WTC11 (cell line): ENCODE results near the gene OPCML. TPM values are rescaled to one million over a fixed set of nuclear protein-coding genes. Genes with fewer than 3 reads are reported as not detected.

Experiments
- ATAC-seq: fragments of 200-7000 bp; cut with Tn5 transposase; 2 replicates; pipeline ENCODE4 v1.10.0; 2021; ENCODE audit warnings: mild to moderate bottlenecking, moderate library complexity
- CTCF ChIA-PET: fragments of 300-600 bp; sonication (Branson Sonifier 250); formaldehyde crosslinking; loops from one replicate; lab custom pipeline; 2021; ENCODE audit warnings: antibody characterized with exemption; lab: Charles Lee
- POLR2A ChIA-PET: fragments of 350-600 bp; sonication (Branson Sonifier 250); formaldehyde crosslinking; loops from one replicate; lab custom pipeline; 2021; ENCODE audit warnings: antibody characterized with exemption; lab: Charles Lee
- DNase-seq: peaks from one replicate; pipeline ENCODE4 v3.0.0; 2021; ENCODE audit warnings: low spot score
- H3K27ac Mint-ChIP-seq: 2 replicates; pipeline ENCODE4 v1.8.0; 2021; ENCODE audit warnings: mixed read lengths
- H3K27me3 Mint-ChIP-seq: 2 replicates; pipeline ENCODE4 v1.8.0; 2021; ENCODE audit warnings: low read depth, mild to moderate bottlenecking, moderate library complexity, mixed read lengths
- H3K36me3 Mint-ChIP-seq: 2 replicates; pipeline ENCODE4 v1.8.0; 2021; ENCODE audit warnings: mixed read lengths
- H3K4me1 Mint-ChIP-seq: 2 replicates; pipeline ENCODE4 v1.8.0; 2022; ENCODE audit warnings: mixed read lengths
- H3K4me3 Mint-ChIP-seq: 2 replicates; pipeline ENCODE4 v1.8.0; 2021; ENCODE audit warnings: mild to moderate bottlenecking, moderate library complexity, mixed read lengths
- H3K9me3 Mint-ChIP-seq: 2 replicates; pipeline ENCODE4 v1.8.0; 2021; ENCODE audit warnings: mixed read lengths
- ATF1 ChIP-seq: sonication (generic); formaldehyde crosslinking; IDR thresholded peaks from 2 replicates; pipeline ENCODE4 v1.8.1; 2023; ENCODE audit warnings: mild to moderate bottlenecking, moderate library complexity, missing genetic modification reagents
- CBFB ChIP-seq: sonication (generic); formaldehyde crosslinking; IDR thresholded peaks from 2 replicates; pipeline ENCODE4 v1.8.1; 2022; ENCODE audit warnings: mild to moderate bottlenecking, low read depth, missing genetic modification reagents
- ELF4 ChIP-seq: sonication (generic); formaldehyde crosslinking; IDR thresholded peaks from 2 replicates; pipeline ENCODE4 v1.8.1; 2022; ENCODE audit warnings: low read depth, mild to moderate bottlenecking, moderate library complexity, missing genetic modification reagents
- FOXK1 ChIP-seq: sonication (generic); formaldehyde crosslinking; IDR thresholded peaks from 2 replicates; pipeline ENCODE4 v1.8.0; 2022; ENCODE audit warnings: mild to moderate bottlenecking, moderate library complexity, missing genetic modification reagents
- NFATC4 ChIP-seq: fragments of 250-450 bp; sonication (Bioruptor Pico); IDR thresholded peaks from 2 replicates; pipeline ENCODE4 v1.9.0; 2021; ENCODE audit warnings: mild to moderate bottlenecking
- NR2C2 ChIP-seq: sonication (generic); formaldehyde crosslinking; IDR thresholded peaks from 2 replicates; pipeline ENCODE4 v1.8.0; 2022; ENCODE audit warnings: mild to moderate bottlenecking, missing genetic modification reagents
- NR3C1 ChIP-seq: sonication (generic); formaldehyde crosslinking; conservative IDR thresholded peaks from 2 replicates; pipeline ENCODE4 v1.8.1; 2023; ENCODE audit warnings: low read depth, mild to moderate bottlenecking, missing genetic modification reagents
- RORB ChIP-seq: fragments of 250-450 bp; sonication (Bioruptor Pico); IDR thresholded peaks from 2 replicates; pipeline ENCODE4 v1.9.0; 2021; ENCODE audit warnings: mild to moderate bottlenecking
- SMAD3 ChIP-seq: sonication (generic); formaldehyde crosslinking; IDR thresholded peaks from 2 replicates; pipeline ENCODE4 v1.8.0; 2022; ENCODE audit warnings: missing genetic modification reagents, mild to moderate bottlenecking, borderline replicate concordance
- SMAD4 ChIP-seq: sonication (generic); formaldehyde crosslinking; IDR thresholded peaks from 2 replicates; pipeline ENCODE4 v1.8.0; 2022; ENCODE audit warnings: mild to moderate bottlenecking, missing genetic modification reagents
- TEAD1 ChIP-seq: sonication (generic); formaldehyde crosslinking; IDR thresholded peaks from 2 replicates; pipeline ENCODE4 v1.8.0; 2022; ENCODE audit warnings: mild to moderate bottlenecking, missing genetic modification reagents
- TP53 ChIP-seq: sonication (generic); formaldehyde crosslinking; IDR thresholded peaks from 2 replicates; pipeline ENCODE4 v1.8.1; 2023; ENCODE audit warnings: mild to moderate bottlenecking, missing genetic modification reagents
- ZNF263 ChIP-seq: sonication (generic); formaldehyde crosslinking; IDR thresholded peaks from 2 replicates; pipeline ENCODE4 v1.8.1; 2022; ENCODE audit warnings: low read depth, mild to moderate bottlenecking, moderate library complexity, missing genetic modification reagents
- ZNF396 ChIP-seq: fragments of 250-450 bp; sonication (Bioruptor Pico); IDR thresholded peaks from 2 replicates; pipeline ENCODE4 v1.8.0; 2021; ENCODE audit warnings: mild to moderate bottlenecking, moderate library complexity, borderline replicate concordance
- total RNA-seq: library from RNA; stranded (reverse); gene quantifications from 3 replicates; pipeline ENCODE4 v1.2.3, GENCODE V29; 2021
- TF ChIP-seq, protein P1 (sequence below): sonication (generic); formaldehyde crosslinking; IDR thresholded peaks from 2 replicates; pipeline ENCODE4 v1.8.0; 2023; ENCODE audit warnings: missing genetic modification reagents, mild to moderate bottlenecking, borderline replicate concordance
- TF ChIP-seq, protein P2 (sequence below): sonication (generic); formaldehyde crosslinking; IDR thresholded peaks from 2 replicates; pipeline ENCODE4 v1.8.1; 2023; ENCODE audit warnings: mild to moderate bottlenecking, missing genetic modification reagents
- TF ChIP-seq, protein P3 (sequence below): sonication (generic); formaldehyde crosslinking; IDR thresholded peaks from 2 replicates; pipeline ENCODE4 v1.8.0; 2023; ENCODE audit warnings: missing genetic modification reagents
- TF ChIP-seq, protein P4 (sequence below): fragments of 250-450 bp; sonication (Bioruptor Pico); IDR thresholded peaks from 2 replicates; pipeline ENCODE4 v1.9.0; 2021; ENCODE audit warnings: mild to moderate bottlenecking
- TF ChIP-seq, protein P5 (sequence below): sonication (generic); formaldehyde crosslinking; IDR thresholded peaks from 2 replicates; pipeline ENCODE4 v1.8.1; 2023; ENCODE audit warnings: mild to moderate bottlenecking, missing genetic modification reagents, borderline replicate concordance
- TF ChIP-seq, protein P6 (sequence below): fragments of 250-450 bp; sonication (Bioruptor Pico); conservative IDR thresholded peaks from 2 replicates; pipeline ENCODE4 v1.9.0; 2021; ENCODE audit warnings: mild to moderate bottlenecking
- TF ChIP-seq, protein P7 (sequence below): sonication (generic); formaldehyde crosslinking; IDR thresholded peaks from 2 replicates; pipeline ENCODE4 v1.8.1; 2022; ENCODE audit warnings: mild to moderate bottlenecking, moderate library complexity, missing genetic modification reagents

Gene OPCML
- total RNA-seq, 1 experiment from 2014 or later, result 1.5 TPM

DNA sequence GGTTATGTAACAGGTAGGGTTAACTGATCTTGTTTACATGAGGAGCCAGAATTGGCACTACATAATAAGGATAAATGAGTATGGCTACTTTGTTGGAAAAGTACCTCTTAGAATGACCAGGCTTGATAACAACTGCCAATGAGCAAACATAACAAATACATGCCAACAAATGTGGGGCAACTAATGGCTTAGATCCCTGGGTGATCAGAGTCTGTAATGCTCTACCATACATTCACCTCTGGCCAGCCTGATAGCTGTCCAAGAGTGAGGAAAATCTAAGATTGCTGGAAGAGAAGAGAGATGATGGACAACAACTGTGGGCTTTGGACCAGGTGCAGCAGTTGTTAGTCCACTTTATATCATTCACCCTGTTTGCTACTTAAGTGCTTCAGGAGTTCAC is 1136.9 kb downstream of the OPCML start (continued):
- TF ChIP-seq, protein P1, sequence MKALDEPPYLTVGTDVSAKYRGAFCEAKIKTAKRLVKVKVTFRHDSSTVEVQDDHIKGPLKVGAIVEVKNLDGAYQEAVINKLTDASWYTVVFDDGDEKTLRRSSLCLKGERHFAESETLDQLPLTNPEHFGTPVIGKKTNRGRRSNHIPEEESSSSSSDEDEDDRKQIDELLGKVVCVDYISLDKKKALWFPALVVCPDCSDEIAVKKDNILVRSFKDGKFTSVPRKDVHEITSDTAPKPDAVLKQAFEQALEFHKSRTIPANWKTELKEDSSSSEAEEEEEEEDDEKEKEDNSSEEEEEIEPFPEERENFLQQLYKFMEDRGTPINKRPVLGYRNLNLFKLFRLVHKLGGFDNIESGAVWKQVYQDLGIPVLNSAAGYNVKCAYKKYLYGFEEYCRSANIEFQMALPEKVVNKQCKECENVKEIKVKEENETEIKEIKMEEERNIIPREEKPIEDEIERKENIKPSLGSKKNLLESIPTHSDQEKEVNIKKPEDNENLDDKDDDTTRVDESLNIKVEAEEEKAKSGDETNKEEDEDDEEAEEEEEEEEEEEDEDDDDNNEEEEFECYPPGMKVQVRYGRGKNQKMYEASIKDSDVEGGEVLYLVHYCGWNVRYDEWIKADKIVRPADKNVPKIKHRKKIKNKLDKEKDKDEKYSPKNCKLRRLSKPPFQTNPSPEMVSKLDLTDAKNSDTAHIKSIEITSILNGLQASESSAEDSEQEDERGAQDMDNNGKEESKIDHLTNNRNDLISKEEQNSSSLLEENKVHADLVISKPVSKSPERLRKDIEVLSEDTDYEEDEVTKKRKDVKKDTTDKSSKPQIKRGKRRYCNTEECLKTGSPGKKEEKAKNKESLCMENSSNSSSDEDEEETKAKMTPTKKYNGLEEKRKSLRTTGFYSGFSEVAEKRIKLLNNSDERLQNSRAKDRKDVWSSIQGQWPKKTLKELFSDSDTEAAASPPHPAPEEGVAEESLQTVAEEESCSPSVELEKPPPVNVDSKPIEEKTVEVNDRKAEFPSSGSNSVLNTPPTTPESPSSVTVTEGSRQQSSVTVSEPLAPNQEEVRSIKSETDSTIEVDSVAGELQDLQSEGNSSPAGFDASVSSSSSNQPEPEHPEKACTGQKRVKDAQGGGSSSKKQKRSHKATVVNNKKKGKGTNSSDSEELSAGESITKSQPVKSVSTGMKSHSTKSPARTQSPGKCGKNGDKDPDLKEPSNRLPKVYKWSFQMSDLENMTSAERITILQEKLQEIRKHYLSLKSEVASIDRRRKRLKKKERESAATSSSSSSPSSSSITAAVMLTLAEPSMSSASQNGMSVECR (CRISPR knock-in tag), result no peak
- TF ChIP-seq SMAD3 (CRISPR knock-in tag) (no peak), ZNF396 (no peak), CBFB (CRISPR knock-in tag) (no peak), ZNF263 (no peak), ATF1 (CRISPR knock-in tag) (no peak), TEAD1 (CRISPR knock-in tag) (no peak), NFATC4 (CRISPR knock-in tag) (no peak), NR3C1 (no peak), NR2C2 (CRISPR knock-in tag) (no peak)
- TF ChIP-seq, protein P2, sequence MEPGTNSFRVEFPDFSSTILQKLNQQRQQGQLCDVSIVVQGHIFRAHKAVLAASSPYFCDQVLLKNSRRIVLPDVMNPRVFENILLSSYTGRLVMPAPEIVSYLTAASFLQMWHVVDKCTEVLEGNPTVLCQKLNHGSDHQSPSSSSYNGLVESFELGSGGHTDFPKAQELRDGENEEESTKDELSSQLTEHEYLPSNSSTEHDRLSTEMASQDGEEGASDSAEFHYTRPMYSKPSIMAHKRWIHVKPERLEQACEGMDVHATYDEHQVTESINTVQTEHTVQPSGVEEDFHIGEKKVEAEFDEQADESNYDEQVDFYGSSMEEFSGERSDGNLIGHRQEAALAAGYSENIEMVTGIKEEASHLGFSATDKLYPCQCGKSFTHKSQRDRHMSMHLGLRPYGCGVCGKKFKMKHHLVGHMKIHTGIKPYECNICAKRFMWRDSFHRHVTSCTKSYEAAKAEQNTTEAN, result no peak
- TF ChIP-seq, protein P3, sequence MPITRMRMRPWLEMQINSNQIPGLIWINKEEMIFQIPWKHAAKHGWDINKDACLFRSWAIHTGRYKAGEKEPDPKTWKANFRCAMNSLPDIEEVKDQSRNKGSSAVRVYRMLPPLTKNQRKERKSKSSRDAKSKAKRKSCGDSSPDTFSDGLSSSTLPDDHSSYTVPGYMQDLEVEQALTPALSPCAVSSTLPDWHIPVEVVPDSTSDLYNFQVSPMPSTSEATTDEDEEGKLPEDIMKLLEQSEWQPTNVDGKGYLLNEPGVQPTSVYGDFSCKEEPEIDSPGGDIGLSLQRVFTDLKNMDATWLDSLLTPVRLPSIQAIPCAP, result no peak
- TF ChIP-seq, all 79 proteins: peak for 0

DNA sequence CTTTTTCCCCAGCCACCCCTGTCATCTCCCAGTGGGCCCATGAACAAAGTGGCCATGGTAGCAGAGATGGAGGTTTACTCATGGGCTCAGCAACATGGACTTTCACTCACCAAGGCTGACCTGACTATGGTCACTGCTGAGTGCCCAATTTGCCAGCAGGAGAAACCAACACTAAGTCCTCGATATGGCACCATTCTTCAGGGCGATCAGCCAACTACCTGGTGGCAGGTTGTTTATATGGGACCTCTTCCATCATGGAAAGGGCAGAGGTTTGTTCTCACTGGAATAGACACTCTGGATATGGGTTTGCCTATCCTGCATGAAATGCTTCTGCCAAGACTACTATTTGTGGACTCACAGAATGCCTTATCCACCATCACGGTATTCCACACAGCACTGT is 1152.8 kb downstream of the OPCML start:
- peaks cover 29% of the 10 kb centered on the region for H3K36me3 Mint-ChIP-seq
- ATAC-seq, result no peak
- ChIA-PET POLR2A (no interaction called here), CTCF (no interaction called here)
- DNase-seq, result no peak
- peaks cover 10% of the 10 kb centered on the region for H3K27me3 Mint-ChIP-seq
- no peak overlapping the region for H3K27ac Mint-ChIP-seq
- H3K9me3 Mint-ChIP-seq, result peaks cover 52% of the 10 kb centered on the region
- H3K4me1 Mint-ChIP-seq, result no peaks in the 10 kb centered on the region
- no peak overlapping the region for H3K4me3 Mint-ChIP-seq
- TF ChIP-seq SMAD4 (CRISPR knock-in tag) (no peak), NR2C2 (CRISPR knock-in tag) (no peak), ZNF396 (no peak), FOXK1 (CRISPR knock-in tag) (no peak), TP53 (CRISPR knock-in tag) (no peak), ELF4 (CRISPR knock-in tag) (no peak), RORB (CRISPR knock-in tag) (no peak)
- TF ChIP-seq, protein P4, sequence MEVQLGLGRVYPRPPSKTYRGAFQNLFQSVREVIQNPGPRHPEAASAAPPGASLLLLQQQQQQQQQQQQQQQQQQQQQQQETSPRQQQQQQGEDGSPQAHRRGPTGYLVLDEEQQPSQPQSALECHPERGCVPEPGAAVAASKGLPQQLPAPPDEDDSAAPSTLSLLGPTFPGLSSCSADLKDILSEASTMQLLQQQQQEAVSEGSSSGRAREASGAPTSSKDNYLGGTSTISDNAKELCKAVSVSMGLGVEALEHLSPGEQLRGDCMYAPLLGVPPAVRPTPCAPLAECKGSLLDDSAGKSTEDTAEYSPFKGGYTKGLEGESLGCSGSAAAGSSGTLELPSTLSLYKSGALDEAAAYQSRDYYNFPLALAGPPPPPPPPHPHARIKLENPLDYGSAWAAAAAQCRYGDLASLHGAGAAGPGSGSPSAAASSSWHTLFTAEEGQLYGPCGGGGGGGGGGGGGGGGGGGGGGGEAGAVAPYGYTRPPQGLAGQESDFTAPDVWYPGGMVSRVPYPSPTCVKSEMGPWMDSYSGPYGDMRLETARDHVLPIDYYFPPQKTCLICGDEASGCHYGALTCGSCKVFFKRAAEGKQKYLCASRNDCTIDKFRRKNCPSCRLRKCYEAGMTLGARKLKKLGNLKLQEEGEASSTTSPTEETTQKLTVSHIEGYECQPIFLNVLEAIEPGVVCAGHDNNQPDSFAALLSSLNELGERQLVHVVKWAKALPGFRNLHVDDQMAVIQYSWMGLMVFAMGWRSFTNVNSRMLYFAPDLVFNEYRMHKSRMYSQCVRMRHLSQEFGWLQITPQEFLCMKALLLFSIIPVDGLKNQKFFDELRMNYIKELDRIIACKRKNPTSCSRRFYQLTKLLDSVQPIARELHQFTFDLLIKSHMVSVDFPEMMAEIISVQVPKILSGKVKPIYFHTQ (CRISPR knock-in tag), result no peak
- TF ChIP-seq, protein P5, sequence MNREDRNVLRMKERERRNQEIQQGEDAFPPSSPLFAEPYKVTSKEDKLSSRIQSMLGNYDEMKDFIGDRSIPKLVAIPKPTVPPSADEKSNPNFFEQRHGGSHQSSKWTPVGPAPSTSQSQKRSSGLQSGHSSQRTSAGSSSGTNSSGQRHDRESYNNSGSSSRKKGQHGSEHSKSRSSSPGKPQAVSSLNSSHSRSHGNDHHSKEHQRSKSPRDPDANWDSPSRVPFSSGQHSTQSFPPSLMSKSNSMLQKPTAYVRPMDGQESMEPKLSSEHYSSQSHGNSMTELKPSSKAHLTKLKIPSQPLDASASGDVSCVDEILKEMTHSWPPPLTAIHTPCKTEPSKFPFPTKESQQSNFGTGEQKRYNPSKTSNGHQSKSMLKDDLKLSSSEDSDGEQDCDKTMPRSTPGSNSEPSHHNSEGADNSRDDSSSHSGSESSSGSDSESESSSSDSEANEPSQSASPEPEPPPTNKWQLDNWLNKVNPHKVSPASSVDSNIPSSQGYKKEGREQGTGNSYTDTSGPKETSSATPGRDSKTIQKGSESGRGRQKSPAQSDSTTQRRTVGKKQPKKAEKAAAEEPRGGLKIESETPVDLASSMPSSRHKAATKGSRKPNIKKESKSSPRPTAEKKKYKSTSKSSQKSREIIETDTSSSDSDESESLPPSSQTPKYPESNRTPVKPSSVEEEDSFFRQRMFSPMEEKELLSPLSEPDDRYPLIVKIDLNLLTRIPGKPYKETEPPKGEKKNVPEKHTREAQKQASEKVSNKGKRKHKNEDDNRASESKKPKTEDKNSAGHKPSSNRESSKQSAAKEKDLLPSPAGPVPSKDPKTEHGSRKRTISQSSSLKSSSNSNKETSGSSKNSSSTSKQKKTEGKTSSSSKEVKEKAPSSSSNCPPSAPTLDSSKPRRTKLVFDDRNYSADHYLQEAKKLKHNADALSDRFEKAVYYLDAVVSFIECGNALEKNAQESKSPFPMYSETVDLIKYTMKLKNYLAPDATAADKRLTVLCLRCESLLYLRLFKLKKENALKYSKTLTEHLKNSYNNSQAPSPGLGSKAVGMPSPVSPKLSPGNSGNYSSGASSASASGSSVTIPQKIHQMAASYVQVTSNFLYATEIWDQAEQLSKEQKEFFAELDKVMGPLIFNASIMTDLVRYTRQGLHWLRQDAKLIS (CRISPR knock-in tag), result no peak
- TF ChIP-seq, protein P6, sequence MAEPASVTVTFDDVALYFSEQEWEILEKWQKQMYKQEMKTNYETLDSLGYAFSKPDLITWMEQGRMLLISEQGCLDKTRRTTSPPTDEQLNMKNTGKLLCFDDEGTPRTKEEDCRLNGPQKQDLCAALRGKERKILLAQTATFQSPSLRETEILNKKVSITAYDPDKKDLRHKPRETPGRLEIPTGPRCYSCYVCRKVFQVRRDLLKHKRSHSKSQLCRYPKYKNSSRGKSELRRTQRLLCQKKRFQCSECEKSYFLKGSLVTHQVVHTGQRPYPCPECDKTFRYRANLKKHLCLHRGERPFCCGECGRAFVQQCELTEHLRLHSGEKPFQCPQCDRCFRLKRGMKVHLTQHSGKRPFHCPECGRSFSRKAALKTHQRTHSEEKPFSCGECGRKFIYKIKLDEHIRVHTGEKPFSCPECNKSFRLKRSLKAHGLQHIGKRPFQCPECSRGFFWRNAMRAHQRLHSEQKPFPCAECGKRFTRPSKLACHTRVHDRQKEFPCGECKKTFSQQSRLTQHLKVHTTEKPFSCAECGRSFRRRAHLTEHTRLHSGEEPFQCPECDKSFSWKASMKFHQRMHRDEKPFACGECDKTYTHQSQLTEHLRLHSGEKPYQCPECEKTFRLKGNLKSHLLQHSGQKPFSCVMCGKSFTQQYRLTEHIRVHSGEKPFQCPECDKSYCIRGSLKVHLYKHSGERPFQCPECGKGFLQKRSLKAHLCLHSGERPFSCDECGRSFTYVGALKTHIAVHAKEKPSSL (CRISPR knock-in tag), result no peak
- TF ChIP-seq, protein P7, sequence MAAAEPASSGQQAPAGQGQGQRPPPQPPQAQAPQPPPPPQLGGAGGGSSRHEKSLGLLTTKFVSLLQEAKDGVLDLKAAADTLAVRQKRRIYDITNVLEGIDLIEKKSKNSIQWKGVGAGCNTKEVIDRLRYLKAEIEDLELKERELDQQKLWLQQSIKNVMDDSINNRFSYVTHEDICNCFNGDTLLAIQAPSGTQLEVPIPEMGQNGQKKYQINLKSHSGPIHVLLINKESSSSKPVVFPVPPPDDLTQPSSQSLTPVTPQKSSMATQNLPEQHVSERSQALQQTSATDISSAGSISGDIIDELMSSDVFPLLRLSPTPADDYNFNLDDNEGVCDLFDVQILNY (CRISPR knock-in tag), result no peak
